B cell (primary cell): ENCODE results near the gene TBCB. TPM values are rescaled to one million over a fixed set of nuclear protein-coding genes. Genes with fewer than 3 reads are reported as not detected.
"Not testable (repeated sequence)": the region's sequence is repeated elsewhere in the genome, so short reads cannot be mapped to it uniquely, and the experiment has no call there.

ENCODE experiments used
- ATAC-seq: fragments of 200-7000 bp; cut with Tn5 transposase; one replicate; pipeline ENCODE4 v1.10.0; 2021; ENCODE audit warnings: low read depth, mild to moderate bottlenecking, moderate number of reproducible peaks, moderate library complexity
- CTCF ChIA-PET: fragments of 350-600 bp; sonication (Branson Sonifier 250); formaldehyde crosslinking; loops from one replicate; lab custom pipeline; 2021; ENCODE audit warnings: antibody characterized with exemption, inconsistent platforms; lab: Charles Lee
- POLR2A ChIA-PET: fragments of 350-600 bp; sonication (Branson Sonifier 250); formaldehyde crosslinking; loops from one replicate; lab custom pipeline; 2021; ENCODE audit warnings: antibody characterized with exemption; lab: Charles Lee
- DNase-seq: peaks from one replicate; pipeline ENCODE4 v3.0.0; 2013
- H2AFZ ChIP-seq: 2 replicates; pipeline ENCODE4 v1.6.1; 2012; ENCODE audit warnings: mild to moderate bottlenecking, low read depth, low read length; ENCODE audit not compliant: insufficient read depth, poor library complexity, severe bottlenecking
- H3K27ac ChIP-seq, 2 donors: 1 replicate in 1 of 2; 2 replicates in 1 of 2; pipeline ENCODE4 v1.5.1; 2012 to 2013; ENCODE audit warnings: low read length in 2 of 2, mild to moderate bottlenecking in 2 of 2, moderate library complexity in 1 of 2
- H3K27me3 ChIP-seq, 4 experiments: fragments of 200-600 bp in 1 of 4; sonication (generic) in 1 of 4; replicated peaks in 1 of 4; 1 replicate in 2 of 4; 2 replicates in 2 of 4; pipeline versions ENCODE4 v1.6.1 to v1.7.0; 2013 to 2016; ENCODE audit warnings: low read length in 3 of 4, mild to moderate bottlenecking in 2 of 4, mixed read lengths in 1 of 4, moderate library complexity in 1 of 4; ENCODE audit not compliant: insufficient read depth in 4 of 4, control insufficient read depth in 3 of 4; ENCODE audit errors: control extremely low read depth in 1 of 4
- H3K36me3 ChIP-seq, 2 experiments: replicated peaks in 1 of 2; 1 replicate in 1 of 2; 2 replicates in 1 of 2; pipeline versions ENCODE4 v1.6.1 to v1.7.1; 2013; ENCODE audit warnings: low read length in 1 of 2; ENCODE audit not compliant: insufficient read depth in 2 of 2, control insufficient read depth in 1 of 2; ENCODE audit errors: control extremely low read depth in 1 of 2, extremely low read depth in 1 of 2
- H3K4me1 ChIP-seq, 2 donors: fragments of 200-600 bp in 1 of 2; sonication (generic) in 1 of 2; 1 replicate in 1 of 2; 2 replicates in 1 of 2; pipeline versions ENCODE4 v1.5.1 to v1.6.1; 2013 to 2017; ENCODE audit warnings: low read length in 2 of 2; ENCODE audit not compliant: control insufficient read depth in 2 of 2, insufficient read depth in 2 of 2
- H3K4me2 ChIP-seq: replicated peaks from 2 replicates; pipeline ENCODE3; 2012; ENCODE audit warnings: mild to moderate bottlenecking, low read depth, low read length; ENCODE audit not compliant: poor library complexity, severe bottlenecking
- H3K4me3 ChIP-seq, 5 experiments: fragments of 200-600 bp in 1 of 5; sonication (generic) in 1 of 5; 1 replicate in 3 of 5; 2 replicates in 2 of 5; pipeline versions ENCODE4 v1.5.1 to v1.7.0; 2011 to 2016; ENCODE audit warnings: low read length in 4 of 5, mild to moderate bottlenecking in 4 of 5, low read depth in 2 of 5, control low read depth in 1 of 5, moderate library complexity in 1 of 5; ENCODE audit not compliant: insufficient read depth in 1 of 5; ENCODE audit errors: control extremely low read depth in 1 of 5, extremely low read depth in 1 of 5
- H3K79me2 ChIP-seq: fragments of 200-600 bp; sonication (generic); one replicate; pipeline ENCODE4 v1.6.0; 2016; ENCODE audit warnings: low read length; ENCODE audit not compliant: control insufficient read depth, insufficient read depth
- H3K9ac ChIP-seq: fragments of 200-600 bp; sonication (generic); 2 replicates; pipeline ENCODE4 v1.6.1; 2017; ENCODE audit warnings: mild to moderate bottlenecking, low read length, moderate library complexity
- H3K9me3 ChIP-seq, 3 donors: one replicate each; pipeline versions ENCODE4 v1.6.1 to v1.7.1; 2013; ENCODE audit warnings: low read length in 2 of 3; ENCODE audit not compliant: control insufficient read depth in 2 of 3, insufficient read depth in 1 of 3; ENCODE audit errors: control extremely low read depth in 1 of 3
- H4K20me1 ChIP-seq: 2 replicates; pipeline ENCODE4 v1.6.0; 2012; ENCODE audit warnings: mild to moderate bottlenecking, low read length; ENCODE audit not compliant: insufficient read depth, control insufficient read depth, poor library complexity, severe bottlenecking
- H3K27ac Mint-ChIP-seq: one replicate; pipeline ENCODE4 v1.8.0; 2021; ENCODE audit warnings: mixed read lengths
- H3K27me3 Mint-ChIP-seq: one replicate; pipeline ENCODE4 v1.8.0; 2021; ENCODE audit warnings: mixed read lengths
- H3K4me1 Mint-ChIP-seq: one replicate; pipeline ENCODE4 v1.8.0; 2021; ENCODE audit warnings: mixed read lengths
- H3K4me3 Mint-ChIP-seq: one replicate; pipeline ENCODE4 v1.8.0; 2021; ENCODE audit warnings: mixed read lengths
- H3K9me3 Mint-ChIP-seq: one replicate; pipeline ENCODE4 v1.8.0; 2022; ENCODE audit warnings: mixed read lengths; ENCODE audit not compliant: insufficient read depth
- whole genome bisulfite sequencing: methylation state at CpG from one replicate; pipeline ENCODE4 v1.1.5; 2013; ENCODE audit warnings: missing lambda C conversion rate; ENCODE audit not compliant: insufficient coverage; 5-methylcytosine and 5-hydroxymethylcytosine counted together
- intact Hi-C: fragments of 100-400 bp; cut with micrococcal nuclease; formaldehyde crosslinking; loops from one replicate; pipeline ENCODE4 v1.10.0; 2022
- polyA plus RNA-seq: library from polyadenylated mRNA; depleted of rRNA; stranded (reverse); fragments of >200 nt; gene quantifications from 2 replicates; pipeline ENCODE4 v1.2.3, GENCODE V29; 2012
- total RNA-seq, 2 donors: library from RNA; stranded (reverse); fragments of 120-200 nt in 1 of 2; gene quantifications; 1 replicate in 1 of 2; 2 replicates in 1 of 2; pipeline versions ENCODE4 v1.2.3 to v1.2.4, GENCODE V29; 2013 to 2022
- TF ChIP-seq, protein P1 (sequence below): fragments of 200-600 bp; IDR thresholded peaks from one replicate; pipeline ENCODE4 v1.8.0; 2022; ENCODE audit warnings: antibody characterized with exemption, mild to moderate bottlenecking

TBCB gene
- total and polyA plus RNA-seq, 2 donors (not counting 1 experiment from before 2014, with no cell fraction given), result 148 to 187 TPM

GRCh38 chr19:36172852-36173251 is 57.6 kb downstream of the TBCB start:
- Histone ChIP-seq H4K20me1 (no peaks in the 10 kb centered on the region), H3K4me1 (peaks cover 0 to 4% of the 10 kb centered on the region in 2 donors), H3K27me3 (no peaks in the 10 kb centered on the region), H3K9ac (no peak overlapping the region), H3K9me3 (no peaks in the 10 kb centered on the region), H3K27ac (no peak overlapping the region), H3K79me2 (no peaks in the 10 kb centered on the region), H3K4me2 (no peak overlapping the region), H2AFZ (no peak overlapping the region), H3K4me3 (no peak overlapping the region), H3K36me3 (no peaks in the 10 kb centered on the region)
- Mint-ChIP-seq H3K9me3 (no peaks in the 10 kb centered on the region), H3K4me3 (no peak overlapping the region), H3K4me1 (peaks cover 4% of the 10 kb centered on the region), H3K27ac (no peak overlapping the region), H3K27me3 (no peaks in the 10 kb centered on the region)
- ChIA-PET CTCF (interaction anchor here (1.2 to 3.6 kb wide), 2 partner anchors 24 to 45 kb away, joined by 3 to 38 read pairs; no protein-coding TSS in a partner anchor), POLR2A (no interaction called here)
- 83% methylated on average over 2 of the region's 5 CpGs for WGBS
- DNase-seq, result no peak
- TF ChIP-seq, protein P1, sequence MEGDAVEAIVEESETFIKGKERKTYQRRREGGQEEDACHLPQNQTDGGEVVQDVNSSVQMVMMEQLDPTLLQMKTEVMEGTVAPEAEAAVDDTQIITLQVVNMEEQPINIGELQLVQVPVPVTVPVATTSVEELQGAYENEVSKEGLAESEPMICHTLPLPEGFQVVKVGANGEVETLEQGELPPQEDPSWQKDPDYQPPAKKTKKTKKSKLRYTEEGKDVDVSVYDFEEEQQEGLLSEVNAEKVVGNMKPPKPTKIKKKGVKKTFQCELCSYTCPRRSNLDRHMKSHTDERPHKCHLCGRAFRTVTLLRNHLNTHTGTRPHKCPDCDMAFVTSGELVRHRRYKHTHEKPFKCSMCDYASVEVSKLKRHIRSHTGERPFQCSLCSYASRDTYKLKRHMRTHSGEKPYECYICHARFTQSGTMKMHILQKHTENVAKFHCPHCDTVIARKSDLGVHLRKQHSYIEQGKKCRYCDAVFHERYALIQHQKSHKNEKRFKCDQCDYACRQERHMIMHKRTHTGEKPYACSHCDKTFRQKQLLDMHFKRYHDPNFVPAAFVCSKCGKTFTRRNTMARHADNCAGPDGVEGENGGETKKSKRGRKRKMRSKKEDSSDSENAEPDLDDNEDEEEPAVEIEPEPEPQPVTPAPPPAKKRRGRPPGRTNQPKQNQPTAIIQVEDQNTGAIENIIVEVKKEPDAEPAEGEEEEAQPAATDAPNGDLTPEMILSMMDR, result no peak
- intact Hi-C loops, result loop anchor here (10.0 kb wide), 1 partner anchor 118 kb away; the partner anchor contains the start of genes THAP8 and WDR62
- ATAC-seq, result no peak

DNA sequence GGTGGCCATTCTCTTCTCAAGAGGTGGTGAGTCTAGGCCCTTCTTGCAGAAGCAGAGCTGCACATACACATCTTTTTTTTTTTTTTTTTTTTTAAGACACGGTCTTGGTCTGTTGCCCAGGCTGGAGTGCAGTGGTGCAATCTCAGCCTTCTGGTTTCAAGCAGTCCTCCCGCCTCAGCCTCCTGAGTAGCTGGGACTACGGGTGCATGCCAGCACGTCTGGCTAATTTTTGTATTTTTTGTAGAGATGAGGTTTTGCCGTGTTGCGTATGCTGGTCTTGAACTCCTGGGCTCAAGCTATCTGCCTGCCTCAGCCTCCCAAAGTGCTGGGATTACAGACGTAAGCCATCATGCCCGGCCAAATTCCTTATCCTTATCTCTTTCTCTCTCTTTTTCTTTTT is 58.6 kb downstream of the TBCB start:
- not testable (repeated sequence) for H2AFZ ChIP-seq, H3K27ac ChIP-seq, H3K9ac ChIP-seq, H3K4me3 ChIP-seq, H3K4me3 Mint-ChIP-seq, H4K20me1 ChIP-seq, DNase-seq, H3K27ac Mint-ChIP-seq, ATAC-seq, H3K4me1 ChIP-seq, H3K4me1 Mint-ChIP-seq, H3K36me3 ChIP-seq, H3K4me2 ChIP-seq, H3K27me3 Mint-ChIP-seq, H3K79me2 ChIP-seq, H3K27me3 ChIP-seq, H3K9me3 ChIP-seq, H3K9me3 Mint-ChIP-seq
- intact Hi-C loops, result loop anchor here (10.0 kb wide), 1 partner anchor 119 kb away; the partner anchor contains the start of genes THAP8 and WDR62
- CTCF ChIA-PET, result interaction anchor here (1.2 to 3.6 kb wide), 2 partner anchors 25 to 46 kb away, joined by 3 to 38 read pairs; no protein-coding TSS in a partner anchor
- 100% methylated on average over 3 of the region's 8 CpGs for WGBS
- POLR2A ChIA-PET, result interaction anchor here (0.6 kb wide), 1 partner anchor 481 kb away, joined by 3 read pairs; no protein-coding TSS in a partner anchor

Other genes starting within 250 kb of the TBCB start
- not detected in 2 replicates for gene APLP1, start 246.9 kb upstream of the TBCB start, total RNA-seq
- gene APLP1, start 246.9 kb upstream of the TBCB start, polyA plus RNA-seq, result 0.06 TPM in 1 of 2 replicates, not detected in the other
- 272 and 276 TPM in 2 replicates for gene NFKBID, start 214.9 kb upstream of the TBCB start, total RNA-seq
- gene NFKBID, start 214.9 kb upstream of the TBCB start, polyA plus RNA-seq, result 111 and 618 TPM in 2 replicates
- gene HCST, start 212.9 kb upstream of the TBCB start, total RNA-seq, result 2.9 and 4.8 TPM in 2 replicates
- gene HCST, start 212.9 kb upstream of the TBCB start, polyA plus RNA-seq, result 29.8 and 40.6 TPM in 2 replicates
- 2.7 and 3.3 TPM in 2 replicates for gene TYROBP, start 207.2 kb upstream of the TBCB start, total RNA-seq
- gene TYROBP, start 207.2 kb upstream of the TBCB start, polyA plus RNA-seq, result 14.8 and 25.6 TPM in 2 replicates
- gene LRFN3, start 179.1 kb upstream of the TBCB start, total RNA-seq, result 1.6 and 2.1 TPM in 2 replicates
- gene LRFN3, start 179.1 kb upstream of the TBCB start, polyA plus RNA-seq, result 0.62 and 0.79 TPM in 2 replicates
- gene SDHAF1, start 120.3 kb upstream of the TBCB start, total RNA-seq, result 24.2 and 24.6 TPM in 2 replicates
- 11.8 and 22.0 TPM in 2 replicates for gene SDHAF1, start 120.3 kb upstream of the TBCB start, polyA plus RNA-seq
- gene SYNE4, start 106.7 kb upstream of the TBCB start, total RNA-seq, result 2.4 and 3.4 TPM in 2 replicates
- gene SYNE4, start 106.7 kb upstream of the TBCB start, polyA plus RNA-seq, result 2.3 and 2.5 TPM in 2 replicates
- 49.4 and 54.5 TPM in 2 replicates for gene ALKBH6, start 101.3 kb upstream of the TBCB start, total RNA-seq
- gene ALKBH6, start 101.3 kb upstream of the TBCB start, polyA plus RNA-seq, result 56.5 and 65.5 TPM in 2 replicates
- 1.3 and 1.8 TPM in 2 replicates for gene CLIP3, start 82.6 kb upstream of the TBCB start, total RNA-seq
- gene CLIP3, start 82.6 kb upstream of the TBCB start, polyA plus RNA-seq, result 0.42 and 0.55 TPM in 2 replicates
- 3.9 and 4.5 TPM in 2 replicates for gene THAP8, start 61.2 kb upstream of the TBCB start, total RNA-seq
- gene THAP8, start 61.2 kb upstream of the TBCB start, polyA plus RNA-seq, result 2.8 and 5.7 TPM in 2 replicates
- gene WDR62, start 60.6 kb upstream of the TBCB start, total RNA-seq, result 1.9 and 3.0 TPM in 2 replicates
- gene WDR62, start 60.6 kb upstream of the TBCB start, polyA plus RNA-seq, result 1.8 and 1.9 TPM in 2 replicates
- gene OVOL3, start 4.3 kb upstream of the TBCB start, total RNA-seq, result not detected in 2 replicates
- not detected in 2 replicates for gene OVOL3, start 4.3 kb upstream of the TBCB start, polyA plus RNA-seq
- gene POLR2I, start 593 bp upstream of the TBCB start, total RNA-seq, result 28.2 and 33.4 TPM in 2 replicates
- gene POLR2I, start 593 bp upstream of the TBCB start, polyA plus RNA-seq, result 30.2 and 39.1 TPM in 2 replicates
- gene CAPNS1, start 24.6 kb downstream of the TBCB start, total RNA-seq, result 294 and 296 TPM in 2 replicates
- gene CAPNS1, start 24.6 kb downstream of the TBCB start, polyA plus RNA-seq, result 201 and 272 TPM in 2 replicates
- not detected in 2 replicates for gene COX7A1, start 37.0 kb downstream of the TBCB start, total RNA-seq
- not detected in 2 replicates for gene COX7A1, start 37.0 kb downstream of the TBCB start, polyA plus RNA-seq
- 5.2 and 5.5 TPM in 2 replicates for gene ZNF565, start 99.2 kb downstream of the TBCB start, total RNA-seq
- gene ZNF565, start 99.2 kb downstream of the TBCB start, polyA plus RNA-seq, result 2.9 and 3.0 TPM in 2 replicates
- 62.2 and 69.3 TPM in 2 replicates for gene ZNF146, start 99.6 kb downstream of the TBCB start, total RNA-seq
- 21.9 and 26.4 TPM in 2 replicates for gene ZNF146, start 99.6 kb downstream of the TBCB start, polyA plus RNA-seq